SK-N-SH treated with all-trans-retinoic acid at 6 μM for 48 hours (cell line): Measurements from ENCODE around the gene CCN5.
"Not testable (repeated sequence)": the region's sequence is repeated elsewhere in the genome, so short reads cannot be mapped to it uniquely, and the experiment has no call there.

Experiments used
- ATAC-seq: fragments of 200-7000 bp; cut with Tn5 transposase; 3 replicates; pipeline ENCODE4 v1.9.1; 2020; ENCODE audit warnings: mild to moderate bottlenecking, moderate library complexity
- CREB5 ChIP-seq: fragments of 250-450 bp; sonication (Bioruptor Pico); IDR thresholded peaks from 2 replicates; pipeline ENCODE4 v1.5.1; 2020; ENCODE audit warnings: low read depth, mild to moderate bottlenecking, moderate library complexity
- CSRNP3 ChIP-seq: fragments of 250-450 bp; sonication (Bioruptor Pico); IDR thresholded peaks from 2 replicates; pipeline ENCODE4 v1.5.1; 2021; ENCODE audit warnings: mild to moderate bottlenecking, moderate library complexity
- ESRRG ChIP-seq: fragments of 250-450 bp; sonication (Bioruptor Pico); IDR thresholded peaks from 2 replicates; pipeline ENCODE4 v1.6.1; 2021; ENCODE audit warnings: mild to moderate bottlenecking
- GLIS3 ChIP-seq: fragments of 250-450 bp; sonication (Bioruptor Pico); IDR thresholded peaks from 2 replicates; pipeline ENCODE4 v1.5.0; 2020; ENCODE audit warnings: mild to moderate bottlenecking, moderate library complexity
- ISL1 ChIP-seq: fragments of 250-450 bp; sonication (Bioruptor Pico); IDR thresholded peaks from 2 replicates; pipeline ENCODE4 v2.1.2; 2022; ENCODE audit warnings: mild to moderate bottlenecking, moderate library complexity
- PATZ1 ChIP-seq: fragments of 250-450 bp; sonication (Bioruptor Pico); IDR thresholded peaks from 2 replicates; pipeline ENCODE4 v1.8.0; 2020; ENCODE audit warnings: mild to moderate bottlenecking, moderate library complexity, borderline replicate concordance
- POU6F1 ChIP-seq: fragments of 250-450 bp; sonication (Bioruptor Pico); IDR thresholded peaks from 2 replicates; pipeline ENCODE4 v1.8.0; 2021; ENCODE audit warnings: low read depth, mild to moderate bottlenecking, moderate library complexity, borderline replicate concordance
- PPARA ChIP-seq: fragments of 250-450 bp; sonication (Bioruptor Pico); IDR thresholded peaks from 2 replicates; pipeline ENCODE4 v1.5.0; 2020; ENCODE audit warnings: mild to moderate bottlenecking, borderline replicate concordance
- RARB ChIP-seq: fragments of 250-450 bp; sonication (Bioruptor Pico); IDR thresholded peaks from 2 replicates; pipeline ENCODE4 v1.8.0; 2021; ENCODE audit warnings: mild to moderate bottlenecking, moderate library complexity
- SNAI2 ChIP-seq: fragments of 250-450 bp; sonication (Bioruptor Pico); IDR thresholded peaks from 2 replicates; pipeline ENCODE4 v1.5.0; 2020; ENCODE audit warnings: mild to moderate bottlenecking, moderate library complexity
- TCF4 ChIP-seq: fragments of 250-450 bp; sonication (Bioruptor Pico); IDR thresholded peaks from 2 replicates; pipeline ENCODE4 v1.8.0; 2021; ENCODE audit warnings: mild to moderate bottlenecking, moderate library complexity, borderline replicate concordance
- TOX ChIP-seq: fragments of 250-450 bp; sonication (Bioruptor Pico); IDR thresholded peaks from 2 replicates; pipeline ENCODE4 v1.8.0; 2021; ENCODE audit warnings: mild to moderate bottlenecking, moderate library complexity, borderline replicate concordance
- TSHZ2 ChIP-seq: fragments of 250-450 bp; sonication (Bioruptor Pico); IDR thresholded peaks from 2 replicates; pipeline ENCODE4 v1.5.0; 2020; ENCODE audit warnings: mild to moderate bottlenecking, moderate library complexity
- ZC3H10 ChIP-seq: fragments of 250-450 bp; sonication (Bioruptor Pico); IDR thresholded peaks from 2 replicates; pipeline ENCODE4 v1.5.1; 2021; ENCODE audit warnings: mild to moderate bottlenecking, moderate library complexity
- ZFP30 ChIP-seq: fragments of 450-650 bp; formaldehyde crosslinking; IDR thresholded peaks from 2 replicates; pipeline ENCODE4 v1.5.0; 2022; ENCODE audit warnings: mild to moderate bottlenecking, moderate library complexity
- ZNF565 ChIP-seq: fragments of 450-650 bp; formaldehyde crosslinking; conservative IDR thresholded peaks from 2 replicates; pipeline ENCODE4 v1.5.0; 2020; ENCODE audit warnings: low read depth, mild to moderate bottlenecking, moderate library complexity
- ZNF70 ChIP-seq: fragments of 450-650 bp; formaldehyde crosslinking; IDR thresholded peaks from 2 replicates; pipeline ENCODE4 v1.5.0; 2020; ENCODE audit warnings: mild to moderate bottlenecking, moderate library complexity
- ZNF8 ChIP-seq: fragments of 450-650 bp; formaldehyde crosslinking; IDR thresholded peaks from 2 replicates; pipeline ENCODE4 v1.5.0; 2020; ENCODE audit warnings: mild to moderate bottlenecking, moderate library complexity

The CCN5 gene

GRCh38 chr20:44714701-44715498, at the start of gene CCN5:
Gene CCN5 (plus strand): TSS chr20:44715369. CDS start chr20:44715391, 22 bp downstream.
- TF ChIP-seq CREB5 (no peak), SNAI2 (CRISPR knock-in tag) (no peak), TOX (CRISPR knock-in tag) (no peak), ESRRG (CRISPR knock-in tag) (no peak), ZNF8 (CRISPR knock-in tag) (no peak), CSRNP3 (CRISPR knock-in tag) (no peak), ZFP30 (CRISPR knock-in tag) (no peak), POU6F1 (CRISPR knock-in tag) (no peak)
- ATAC-seq = peak; percentile 95

- TF ChIP-seq TOX (CRISPR knock-in tag) (no peak), ZC3H10 (no peak), ZNF565 (no peak), ISL1 (no peak), PATZ1 (CRISPR knock-in tag) (no peak), ESRRG (CRISPR knock-in tag) (no peak)
Measured at GRCh38 chr20:44666066-44666465, 49.1 kb upstream of the CCN5 start.

GRCh38 chr20:44670851-44671250, 44.3 kb upstream of the CCN5 start:
- ATAC-seq = not testable (repeated sequence)

More at GRCh38 chr20:44666066-44666465, 49.1 kb upstream of the CCN5 start:
- ATAC-seq = no peak

- not testable (repeated sequence) for ATAC-seq
Measured at GRCh38 chr20:44671541-44671940, 43.6 kb upstream of the CCN5 start.

- ATAC-seq = not testable (repeated sequence)
Measured at GRCh38 chr20:44672318-44672902, 42.8 kb upstream of the CCN5 start.

- ATAC-seq = no peak
- TF ChIP-seq TOX (CRISPR knock-in tag) = no peak
- TF ChIP-seq TCF4 (CRISPR knock-in tag) = no peak
- no peak for TF ChIP-seq TSHZ2
- no peak for TF ChIP-seq ESRRG (CRISPR knock-in tag)
- TF ChIP-seq PPARA = no peak
- no peak for TF ChIP-seq RARB (CRISPR knock-in tag)
- no peak for TF ChIP-seq ISL1
- no peak for TF ChIP-seq POU6F1 (CRISPR knock-in tag)
- TF ChIP-seq ZNF70 (CRISPR knock-in tag) = no peak
- no peak for TF ChIP-seq CSRNP3 (CRISPR knock-in tag)
- no peak for TF ChIP-seq GLIS3 (CRISPR knock-in tag)
- no peak for TF ChIP-seq ZNF8 (CRISPR knock-in tag)
Measured at GRCh38 chr20:44678242-44678641, 36.9 kb upstream of the CCN5 start.
